ENCODE data around the gene FAM13A.
A peak's percentile ranks its signal among the peaks of the same experiment; 100 is the strongest.

Gene FAM13A

GRCh38 chr4:88812420-88812819 is 244.6 kb downstream of the FAM13A start:
- no peak for DNase-seq (ENCODE audit: low read depth)

- DNase-seq (ENCODE audit: low read depth): no peak
These were observed 245.1 kb downstream of the FAM13A start for GRCh38 chr4:88811904-88812303.

- DNase-seq (ENCODE audit: low read depth): no peak
These were observed 246.7 kb downstream of the FAM13A start for GRCh38 chr4:88810325-88810724.

- DNase-seq (ENCODE audit: low read depth): no peak
These were observed 247.3 kb downstream of the FAM13A start for GRCh38 chr4:88809576-88810219.

- no peak for DNase-seq (ENCODE audit: low read depth)
These were observed 247.9 kb downstream of the FAM13A start for GRCh38 chr4:88809101-88809500.

- DNase-seq (ENCODE audit: low read depth): no peak
These were observed 249.5 kb downstream of the FAM13A start for GRCh38 chr4:88807499-88807898.

- DNase-seq (ENCODE audit: low read depth): no peak
These were observed 252.8 kb downstream of the FAM13A start for GRCh38 chr4:88804234-88804633.

GRCh38 chr4:88803600-88804096 is 253.3 kb downstream of the FAM13A start:
- DNase-seq (ENCODE audit: low read depth): peak; percentile 90

- no peak for DNase-seq (ENCODE audit: low read depth)
These were observed 254.2 kb downstream of the FAM13A start for GRCh38 chr4:88802585-88803286.

- DNase-seq (ENCODE audit: low read depth): no peak
These were observed 254.8 kb downstream of the FAM13A start for GRCh38 chr4:88802138-88802537.

GRCh38 chr4:88799900-88800299 is 257.1 kb downstream of the FAM13A start:
- DNase-seq (ENCODE audit: low read depth): no peak

GRCh38 chr4:88797725-88798124 is 259.3 kb downstream of the FAM13A start:
- no peak for DNase-seq (ENCODE audit: low read depth)

GRCh38 chr4:88796545-88796944 is 260.4 kb downstream of the FAM13A start:
- no peak for DNase-seq (ENCODE audit: low read depth)

- no peak for DNase-seq (ENCODE audit: low read depth)
These were observed 262.0 kb downstream of the FAM13A start for GRCh38 chr4:88794952-88795351.

GRCh38 chr4:88794087-88794690 is 262.8 kb downstream of the FAM13A start:
- no peak for DNase-seq (ENCODE audit: low read depth)

- DNase-seq (ENCODE audit: low read depth): no peak
These were observed 263.5 kb downstream of the FAM13A start for GRCh38 chr4:88793475-88793874.

- DNase-seq (ENCODE audit: low read depth): no peak
These were observed 264.2 kb downstream of the FAM13A start for GRCh38 chr4:88792821-88793220.

- DNase-seq (ENCODE audit: low read depth): peak; percentile 65
These were observed 264.7 kb downstream of the FAM13A start for GRCh38 chr4:88792268-88792781.

GRCh38 chr4:88791274-88791673 is 265.7 kb downstream of the FAM13A start:
- DNase-seq (ENCODE audit: low read depth): no peak

- DNase-seq (ENCODE audit: low read depth): no peak
These were observed 268.1 kb downstream of the FAM13A start for GRCh38 chr4:88788895-88789294.

- no peak for DNase-seq (ENCODE audit: low read depth)
These were observed 268.6 kb downstream of the FAM13A start for GRCh38 chr4:88788424-88788823.

- no peak for DNase-seq (ENCODE audit: low read depth)
These were observed 271.0 kb downstream of the FAM13A start for GRCh38 chr4:88786011-88786410.

- no peak for DNase-seq (ENCODE audit: low read depth)
These were observed 276.6 kb downstream of the FAM13A start for GRCh38 chr4:88780389-88780788.

Data from fibroblast of the conjunctiva (primary cell).